ENCODE data around the gene SLC6A3.

GRCh38 chr5:1431021-1431811, 14.0 kb downstream of the SLC6A3 start:
- TF ChIP-seq CTCF (IDR thresholded peaks at IDR 0.05; ENCODE audit: insufficient read depth, low read length) (no peak), SPI1 (IDR thresholded peaks at IDR 0.05; ENCODE audit: borderline replicate concordance, low read depth) (no peak), POLR2AphosphoS5 (IDR thresholded peaks at IDR 0.05; ENCODE audit: low read depth) (no peak)
